Fibroblast of lung (primary cell): ENCODE data around the gene DIAPH3. TPM values are rescaled to one million over a fixed set of nuclear protein-coding genes. Genes with fewer than 3 reads are reported as not detected.

ENCODE experiments used
- DNase-seq, 2 donors: peaks; one replicate each; pipeline versions ENCODE4 v3.0.0 to v3.0.0-alpha.2; 2010; ENCODE audit warnings: low read depth in 2 of 2
- H2AFZ ChIP-seq: 2 replicates; pipeline ENCODE4 v1.5.1; 2012; ENCODE audit warnings: low read length, control low read depth, inconsistent platforms
- H3K27ac ChIP-seq: 2 replicates; pipeline ENCODE4 v1.5.1; 2011; ENCODE audit warnings: low read length, control low read depth; ENCODE audit not compliant: insufficient read depth
- H3K27me3 ChIP-seq: 2 replicates; pipeline ENCODE4 v1.5.1; 2011; ENCODE audit warnings: mild to moderate bottlenecking, low read length; ENCODE audit not compliant: control insufficient read depth, insufficient read depth
- H3K36me3 ChIP-seq: 2 replicates; pipeline ENCODE4 v1.5.1; 2011; ENCODE audit warnings: low read length; ENCODE audit not compliant: control insufficient read depth, insufficient read depth
- H3K4me1 ChIP-seq: 2 replicates; pipeline ENCODE4 v1.5.1; 2011; ENCODE audit warnings: low read length; ENCODE audit not compliant: control insufficient read depth, insufficient read depth; ENCODE audit errors: extremely low read depth
- H3K4me2 ChIP-seq: 2 replicates; pipeline ENCODE4 v1.5.1; 2011; ENCODE audit warnings: low read length, control low read depth; ENCODE audit not compliant: insufficient read depth; ENCODE audit errors: extremely low read depth
- H3K4me3 ChIP-seq, 4 experiments: fragments of 200-600 bp in 1 of 4; sonication (generic) in 1 of 4; replicated peaks in 1 of 4; 2 replicates each; pipeline ENCODE4 v1.5.1; 2011 to 2016; ENCODE audit warnings: low read length in 4 of 4, low read depth in 3 of 4, mild to moderate bottlenecking in 3 of 4, control low read depth in 2 of 4, inconsistent platforms in 1 of 4, mixed read lengths in 1 of 4; ENCODE audit not compliant: insufficient read depth in 1 of 4; ENCODE audit errors: control extremely low read depth in 1 of 4
- H3K79me2 ChIP-seq: 2 replicates; pipeline ENCODE4 v1.5.1; 2012; ENCODE audit warnings: mild to moderate bottlenecking, low read length, inconsistent platforms; ENCODE audit not compliant: control insufficient read depth, insufficient read depth
- H3K9ac ChIP-seq: 2 replicates; pipeline ENCODE4 v1.5.1; 2011; ENCODE audit warnings: mild to moderate bottlenecking, low read length, control low read depth; ENCODE audit not compliant: insufficient read depth
- H3K9me3 ChIP-seq: 2 replicates; pipeline ENCODE4 v1.5.1; 2012; ENCODE audit warnings: low read depth, low read length; ENCODE audit not compliant: control insufficient read depth, insufficient read depth
- H4K20me1 ChIP-seq: 2 replicates; pipeline ENCODE4 v1.5.1; 2011; ENCODE audit warnings: low read length; ENCODE audit not compliant: control insufficient read depth, insufficient read depth; ENCODE audit errors: extremely low read depth
- CTCF ChIP-seq, 2 donors: IDR thresholded peaks in 1 of 2; conservative IDR thresholded peaks in 1 of 2; 1 replicate in 1 of 2; 2 replicates in 1 of 2; pipeline ENCODE4 v1.5.1; 2011 to 2012; ENCODE audit warnings: low read length in 2 of 2, control low read depth in 1 of 2, inconsistent platforms in 1 of 2, low read depth in 1 of 2, mild to moderate bottlenecking in 1 of 2
- EZH2 ChIP-seq: IDR thresholded peaks from 2 replicates; pipeline ENCODE4 v1.5.1; 2012; ENCODE audit warnings: low read length, control low read depth, mild to moderate bottlenecking; ENCODE audit errors: missing control alignments
- polyA plus RNA-seq, 2 donors: library from polyadenylated mRNA; depleted of rRNA in 1 of 2; stranded (reverse) in 1 of 2; unstranded in 1 of 2; fragments of >200 nt; gene quantifications; 2 replicates each; pipeline ENCODE4 v1.2.1, GENCODE V29; 2011 to 2012; ENCODE audit warnings: missing spikeins in 1 of 2
- total RNA-seq: library from RNA; depleted of rRNA; stranded (reverse); fragments of >200 nt; gene quantifications from 2 replicates; pipeline ENCODE4 v1.2.1, GENCODE V29; 2014

DIAPH3 gene
- total and polyA plus RNA-seq, 2 donors (not counting 1 experiment from before 2014, with no cell fraction given), result 5.9 to 10.9 TPM

- Histone ChIP-seq H3K9ac (no peak overlapping the region), H3K27me3 (no peaks in the 10 kb centered on the region), H2AFZ (no peak overlapping the region), H3K4me1 (no peaks in the 10 kb centered on the region), H4K20me1 (no peaks in the 10 kb centered on the region), H3K4me2 (no peak overlapping the region), H3K27ac (no peak overlapping the region), H3K36me3 (no peaks in the 10 kb centered on the region), H3K4me3 (no peak overlapping the region), H3K79me2 (no peaks in the 10 kb centered on the region), H3K9me3 (no peaks in the 10 kb centered on the region)
- no peak for DNase-seq
- TF ChIP-seq CTCF (conservative IDR thresholded peaks at IDR 0.05 in 1 of 2, IDR thresholded peaks at IDR 0.05 in 1 of 2; ENCODE audit: low read depth in 1 of 2, low read length in 2 of 2) (no peak), EZH2 (no peak)
Measured at GRCh38 chr13:60172111-60172510, 8.4 kb upstream of the DIAPH3 start.

GRCh38 chr13:60170414-60170813 is 6.7 kb upstream of the DIAPH3 start:
- H3K79me2 ChIP-seq, result no peaks in the 10 kb centered on the region
- no peaks in the 10 kb centered on the region for H3K36me3 ChIP-seq
- H3K27me3 ChIP-seq, result no peaks in the 10 kb centered on the region
- no peaks in the 10 kb centered on the region for H3K4me1 ChIP-seq
- no peak overlapping the region for H3K4me2 ChIP-seq
- H3K27ac ChIP-seq, result no peak overlapping the region
- H3K9me3 ChIP-seq, result no peaks in the 10 kb centered on the region
- no peak overlapping the region for H3K9ac ChIP-seq
- DNase-seq, result no peak
- no peak overlapping the region for H3K4me3 ChIP-seq
- H2AFZ ChIP-seq, result no peak overlapping the region
- no peaks in the 10 kb centered on the region for H4K20me1 ChIP-seq
- TF ChIP-seq EZH2, result no peak
- TF ChIP-seq CTCF (conservative IDR thresholded peaks at IDR 0.05 in 1 of 2, IDR thresholded peaks at IDR 0.05 in 1 of 2; ENCODE audit: low read depth in 1 of 2, low read length in 2 of 2), result no peak

- Histone ChIP-seq H3K4me1 (no peaks in the 10 kb centered on the region), H3K9ac (no peak overlapping the region), H4K20me1 (no peaks in the 10 kb centered on the region), H2AFZ (no peak overlapping the region), H3K4me2 (no peak overlapping the region), H3K9me3 (no peaks in the 10 kb centered on the region), H3K4me3 (no peak overlapping the region), H3K36me3 (no peaks in the 10 kb centered on the region), H3K27ac (no peak overlapping the region), H3K79me2 (no peaks in the 10 kb centered on the region), H3K27me3 (no peaks in the 10 kb centered on the region)
- DNase-seq, result no peak
- no peak for TF ChIP-seq CTCF (conservative IDR thresholded peaks at IDR 0.05 in 1 of 2, IDR thresholded peaks at IDR 0.05 in 1 of 2; ENCODE audit: low read depth in 1 of 2, low read length in 2 of 2)
- TF ChIP-seq EZH2, result no peak
Measured at GRCh38 chr13:60169239-60170031, 5.7 kb upstream of the DIAPH3 start.
